GM23248 (cell line): ENCODE results near the gene PLA2G5. TPM values are rescaled to one million over a fixed set of nuclear protein-coding genes. Genes with fewer than 3 reads are reported as not detected.

Experiments
- DNase-seq: peaks from one replicate; pipeline ENCODE4 v3.0.0-alpha.2; 2015
- H2AFZ ChIP-seq: fragments of 200-600 bp; sonication (generic); 2 replicates; pipeline ENCODE4 v1.6.1; 2016; ENCODE audit warnings: antibody characterized with exemption
- H3F3A ChIP-seq: fragments of 200-600 bp; sonication (generic); 2 replicates; pipeline ENCODE4 v1.6.1; 2016; ENCODE audit warnings: mild to moderate bottlenecking, antibody characterized with exemption, mixed run types; ENCODE audit not compliant: insufficient read depth
- H3K27ac ChIP-seq: fragments of 200-600 bp; sonication (generic); 2 replicates; pipeline ENCODE4 v1.5.1; 2016; ENCODE audit warnings: mild to moderate bottlenecking
- H3K27me3 ChIP-seq: fragments of 200-600 bp; sonication (generic); replicated peaks from 2 replicates; pipeline ENCODE4 v1.6.1; 2016; ENCODE audit warnings: mild to moderate bottlenecking; ENCODE audit not compliant: insufficient read depth
- H3K36me3 ChIP-seq: fragments of 200-600 bp; sonication (generic); 2 replicates; pipeline ENCODE4 v1.6.1; 2016; ENCODE audit warnings: low read depth, mild to moderate bottlenecking
- H3K4me1 ChIP-seq: fragments of 200-600 bp; sonication (generic); 2 replicates; pipeline ENCODE4 v1.6.1; 2016; ENCODE audit warnings: mild to moderate bottlenecking; ENCODE audit not compliant: insufficient read depth
- H3K4me2 ChIP-seq: fragments of 200-600 bp; sonication (generic); one replicate; pipeline ENCODE4 v1.6.1; 2016; ENCODE audit warnings: mild to moderate bottlenecking; ENCODE audit not compliant: unreplicated experiment
- H3K4me3 ChIP-seq: fragments of 200-600 bp; sonication (generic); 2 replicates; pipeline ENCODE4 v1.5.1; 2016; ENCODE audit warnings: mild to moderate bottlenecking
- H3K79me2 ChIP-seq: fragments of 200-600 bp; sonication (generic); 2 replicates; pipeline ENCODE4 v1.6.1; 2016; ENCODE audit warnings: mild to moderate bottlenecking; ENCODE audit not compliant: insufficient read depth
- H3K9ac ChIP-seq: fragments of 200-600 bp; sonication (generic); 2 replicates; pipeline ENCODE4 v1.6.1; 2016; ENCODE audit warnings: mild to moderate bottlenecking
- H3K9me2 ChIP-seq: fragments of 200-600 bp; sonication (generic); 2 replicates; pipeline ENCODE4 v1.6.1; 2016; ENCODE audit warnings: mixed run types, mild to moderate bottlenecking, moderate library complexity; ENCODE audit not compliant: insufficient read depth
- H3K9me3 ChIP-seq: fragments of 200-600 bp; sonication (generic); one replicate; pipeline ENCODE4 v1.6.1; 2017; ENCODE audit warnings: low read depth
- H4K20me1 ChIP-seq: fragments of 200-600 bp; sonication (generic); 2 replicates; pipeline ENCODE4 v1.6.0; 2016; ENCODE audit not compliant: insufficient read depth
- EZH2 ChIP-seq: fragments of 200-600 bp; sonication (generic); IDR thresholded peaks from 2 replicates; pipeline ENCODE4 v1.6.1; 2018; ENCODE audit warnings: antibody characterized with exemption, mild to moderate bottlenecking; ENCODE audit not compliant: insufficient read depth, poor library complexity, severe bottlenecking
- EZH2phosphoT487 ChIP-seq: fragments of 200-600 bp; sonication (generic); IDR thresholded peaks from 2 replicates; pipeline ENCODE4 v1.6.1; 2018; ENCODE audit warnings: antibody characterized with exemption, moderate library complexity, mild to moderate bottlenecking, low read depth; ENCODE audit not compliant: insufficient read depth
- WGBS, 2 experiments: methylation state at CpG; one replicate each; pipeline ENCODE4 v1.1.6; 2015 to 2017; ENCODE audit warnings: low lambda C conversion rate in 2 of 2, low coverage in 1 of 2; ENCODE audit errors: missing lambda C conversion rate in 2 of 2; 5-methylcytosine and 5-hydroxymethylcytosine counted together
- in situ Hi-C: fragments of 300-500 bp; cut with MboI; formaldehyde crosslinking; loops from 2 replicates; pipeline ENCODE4 v1.15.0; 2020
- polyA plus RNA-seq: library from polyadenylated mRNA; unstranded; fragments of >200 nt; fragmentation: Nextera tagmentation; extraction: Ambion mirVana; gene quantifications from 2 replicates; pipeline ENCODE4 v1.2.1, GENCODE V29; 2016
- total RNA-seq: library from RNA; depleted of rRNA; stranded (reverse); fragments of >200 nt; shearing (Covaris generic); gene quantifications from 2 replicates; pipeline ENCODE4 v1.2.3, GENCODE V29; 2014

The PLA2G5 gene
- total and polyA plus RNA-seq, 2 experiments from 2014 or later = 0.16 TPM; not detected in 1

GRCh38 chr1:20111452-20111851 lies 41.5 kb downstream of the PLA2G5 start:
- Histone ChIP-seq H4K20me1 (no peaks in the 10 kb centered on the region), H3K4me3 (no peak overlapping the region), H3K4me1 (peaks cover 6% of the 10 kb centered on the region), H3K9me2 (no peaks in the 10 kb centered on the region), H3K9ac (no peak overlapping the region), H2AFZ (no peak overlapping the region), H3F3A (peaks cover 8% of the 10 kb centered on the region; the same call in 1 of the 2 replicates), H3K79me2 (no peaks in the 10 kb centered on the region), H3K27ac (peak overlapping the region; percentile 53; the same call in 1 of the 2 replicates), H3K27me3 (no peaks in the 10 kb centered on the region), H3K36me3 (no peaks in the 10 kb centered on the region), H3K9me3 (no peaks in the 10 kb centered on the region), H3K4me2 (peak overlapping the region; percentile 66)
- in situ Hi-C loops = no loop called here
- 97% methylated on average over 5 of the region's 5 CpGs for WGBS, 2 experiments
- no peak for DNase-seq
- TF ChIP-seq EZH2phosphoT487 (no peak), EZH2 (no peak)

- peak; percentile 57 for DNase-seq
Observed at GRCh38 chr1:20112279-20113000, 42.4 kb downstream of the PLA2G5 start.

GRCh38 chr1:20114021-20114648 lies 44.1 kb downstream of the PLA2G5 start:
- Histone ChIP-seq H3K9me2 (no peaks in the 10 kb centered on the region), H4K20me1 (no peaks in the 10 kb centered on the region), H3K9me3 (no peaks in the 10 kb centered on the region), H3K9ac (no peak overlapping the region), H3F3A (peaks cover 8% of the 10 kb centered on the region; the same call in 1 of the 2 replicates), H3K36me3 (no peaks in the 10 kb centered on the region), H3K27me3 (0 out of 2 replicates have a peak, but pooled peaks cover 2% of the 10 kb centered on the region), H3K79me2 (no peaks in the 10 kb centered on the region), H3K4me1 (peaks cover 6% of the 10 kb centered on the region), H3K4me2 (no peak overlapping the region), H3K4me3 (no peak overlapping the region), H3K27ac (no peak overlapping the region), H2AFZ (no peak overlapping the region)
- TF ChIP-seq EZH2 (no peak), EZH2phosphoT487 (no peak)
- DNase-seq = no peak
- in situ Hi-C loops = no loop called here
- WGBS, 2 experiments = 65 to 71% methylated on average over 15 of the region's 15 CpGs

More at GRCh38 chr1:20112279-20113000, 42.4 kb downstream of the PLA2G5 start:
- 63 to 67% methylated on average over 3 of the region's 3 CpGs for WGBS, 2 experiments
- H3K79me2 ChIP-seq = no peaks in the 10 kb centered on the region
- H3K9me2 ChIP-seq = no peaks in the 10 kb centered on the region
- no peak overlapping the region for H3K4me3 ChIP-seq
- peaks cover 6% of the 10 kb centered on the region for H3K4me1 ChIP-seq
- 0 out of 2 replicates have a peak, but pooled peaks cover 2% of the 10 kb centered on the region for H3K27me3 ChIP-seq
- no peaks in the 10 kb centered on the region for H4K20me1 ChIP-seq
- no peak overlapping the region for H2AFZ ChIP-seq
- no peaks in the 10 kb centered on the region for H3K9me3 ChIP-seq
- H3F3A ChIP-seq = peaks cover 8% of the 10 kb centered on the region; the same call in 1 of the 2 replicates
- H3K36me3 ChIP-seq = no peaks in the 10 kb centered on the region
- no peak overlapping the region for H3K4me2 ChIP-seq
- H3K9ac ChIP-seq = no peak overlapping the region
- TF ChIP-seq EZH2phosphoT487 (no peak), EZH2 (no peak)
- no peak overlapping the region for H3K27ac ChIP-seq
- in situ Hi-C loops = no loop called here

GRCh38 chr1:20115479-20115878 lies 45.5 kb downstream of the PLA2G5 start:
- peaks cover 8% of the 10 kb centered on the region; the same call in 1 of the 2 replicates for H3F3A ChIP-seq
- DNase-seq = no peak
- no peak overlapping the region for H3K27ac ChIP-seq
- no peaks in the 10 kb centered on the region for H3K36me3 ChIP-seq
- peaks cover 6% of the 10 kb centered on the region for H3K4me1 ChIP-seq
- WGBS, 2 experiments = 74 to 79% methylated on average over 4 of the region's 4 CpGs
- H3K9ac ChIP-seq = no peak overlapping the region
- H3K27me3 ChIP-seq = peaks cover 3% of the 10 kb centered on the region; the same call in 1 of the 2 replicates
- H4K20me1 ChIP-seq = no peaks in the 10 kb centered on the region
- H3K4me2 ChIP-seq = no peak overlapping the region
- no peaks in the 10 kb centered on the region for H3K79me2 ChIP-seq
- TF ChIP-seq EZH2 (no peak), EZH2phosphoT487 (no peak)
- no peak overlapping the region for H2AFZ ChIP-seq
- H3K9me3 ChIP-seq = no peaks in the 10 kb centered on the region
- in situ Hi-C loops = no loop called here
- H3K4me3 ChIP-seq = no peak overlapping the region
- no peaks in the 10 kb centered on the region for H3K9me2 ChIP-seq
